PC-3 (cell line): Measurements from ENCODE around the gene SLC12A8. TPM values are rescaled to one million over a fixed set of nuclear protein-coding genes. Genes with fewer than 3 reads are reported as not detected.

Experiments
- ATAC-seq: fragments of 200-7000 bp; cut with Tn5 transposase; 2 replicates; pipeline ENCODE4 v1.9.1; 2020; ENCODE audit warnings: mild to moderate bottlenecking, moderate library complexity
- BruUV-seq: library from RNA; stranded (reverse); fragments of 400-500 nt; replicated peaks from 2 replicates; lab custom pipeline; 2021; lab: Mats Ljungman, UMichigan
- CTCF ChIA-PET: fragments of 300-600 bp; sonication (Branson Sonifier 250); formaldehyde crosslinking; loops from one replicate; lab custom pipeline; 2022; ENCODE audit warnings: antibody characterized with exemption; lab: Charles Lee
- POLR2A ChIA-PET: fragments of 300-600 bp; sonication (Branson Sonifier 250); formaldehyde crosslinking; loops from one replicate; lab custom pipeline; 2022; ENCODE audit warnings: antibody characterized with exemption; ENCODE audit not compliant: unreplicated experiment; lab: Charles Lee
- DNase-seq: peaks from one replicate; pipeline ENCODE4 v3.0.0-alpha.2; 2015
- H2AFZ ChIP-seq: fragments of 300-600 bp; sonication (generic); 2 replicates; pipeline ENCODE4 v1.6.0; 2016; ENCODE audit warnings: antibody characterized with exemption, low read length
- H3F3A ChIP-seq: fragments of 300-600 bp; sonication (generic); one replicate; pipeline ENCODE4 v1.6.0; 2017; ENCODE audit warnings: antibody characterized with exemption, low read length, control low read depth, mild to moderate bottlenecking; ENCODE audit not compliant: unreplicated experiment
- H3K27ac ChIP-seq: fragments of 300-600 bp; sonication (generic); 2 replicates; pipeline ENCODE4 v1.5.1; 2016; ENCODE audit warnings: mild to moderate bottlenecking, low read length
- H3K27me3 ChIP-seq: fragments of 300-600 bp; sonication (generic); 2 replicates; pipeline ENCODE4 v1.6.1; 2016; ENCODE audit warnings: low read length, mixed read lengths
- H3K36me3 ChIP-seq: fragments of 300-600 bp; sonication (generic); 2 replicates; pipeline ENCODE4 v1.6.1; 2016; ENCODE audit warnings: low read depth, mixed run types, low read length, mixed read lengths
- H3K4me1 ChIP-seq: fragments of 300-600 bp; sonication (generic); 2 replicates; pipeline ENCODE4 v1.5.1; 2016; ENCODE audit warnings: low read length; ENCODE audit not compliant: insufficient read depth
- H3K4me2 ChIP-seq: fragments of 300-600 bp; sonication (generic); 2 replicates; pipeline ENCODE4 v1.6.0; 2016; ENCODE audit warnings: low read length
- H3K4me3 ChIP-seq: fragments of 300-600 bp; sonication (generic); 2 replicates; pipeline ENCODE4 v1.5.1; 2016; ENCODE audit warnings: mild to moderate bottlenecking, low read length, mixed read lengths
- H3K79me2 ChIP-seq: fragments of 300-600 bp; sonication (generic); 2 replicates; pipeline ENCODE4 v1.6.1; 2017; ENCODE audit warnings: low read length, mixed read lengths
- H3K9ac ChIP-seq: fragments of 300-600 bp; sonication (generic); 2 replicates; pipeline ENCODE4 v1.6.0; 2016; ENCODE audit warnings: mild to moderate bottlenecking, low read length
- H3K9me2 ChIP-seq: fragments of 300-600 bp; sonication (generic); replicated peaks from 2 replicates; pipeline ENCODE4 v1.6.1; 2016; ENCODE audit warnings: mixed run types, low read length, mixed read lengths
- H3K9me3 ChIP-seq: fragments of 300-600 bp; sonication (generic); 2 replicates; pipeline ENCODE4 v1.6.1; 2016; ENCODE audit warnings: low read length, mixed read lengths
- H4K20me1 ChIP-seq: fragments of 300-600 bp; sonication (generic); 2 replicates; pipeline ENCODE4 v1.6.1; 2016; ENCODE audit warnings: low read length, mixed read lengths
- CTCF ChIP-seq: fragments of 300-600 bp; sonication (generic); conservative IDR thresholded peaks from 2 replicates; pipeline ENCODE4 v1.5.1; 2017; ENCODE audit warnings: antibody characterized with exemption, low read depth, mild to moderate bottlenecking, low read length
- EZH2 ChIP-seq: fragments of 300-600 bp; sonication (generic); IDR thresholded peaks from one replicate; pipeline ENCODE4 v1.6.1; 2017; ENCODE audit warnings: antibody characterized with exemption, mild to moderate bottlenecking, low read length; ENCODE audit not compliant: unreplicated experiment
- EZH2phosphoT487 ChIP-seq: fragments of 300-600 bp; sonication (generic); IDR thresholded peaks from 2 replicates; pipeline ENCODE4 v1.6.1; 2018; ENCODE audit warnings: mild to moderate bottlenecking, antibody characterized with exemption, low read length, borderline replicate concordance
- intact Hi-C: fragments of 100-400 bp; cut with micrococcal nuclease; formaldehyde crosslinking; loops from 2 replicates; pipeline ENCODE4 v1.9.0; 2023
- total RNA-seq: library from RNA; depleted of rRNA; stranded (reverse); fragments of >200 nt; gene quantifications from 2 replicates; pipeline ENCODE4 v1.2.3, GENCODE V29; 2014

SLC12A8 gene
- total RNA-seq, 1 experiment from 2014 or later, result 11.0 TPM

- no peak overlapping the region for H3K4me2 ChIP-seq
- TF ChIP-seq EZH2 (no peak), EZH2phosphoT487 (no peak), CTCF (no peak)
- H3K9ac ChIP-seq, result no peak overlapping the region
- H4K20me1 ChIP-seq, result no peaks in the 10 kb centered on the region
- H3K9me3 ChIP-seq, result no peaks in the 10 kb centered on the region
- ChIA-PET CTCF (no interaction called here), POLR2A (no interaction called here)
- no peak overlapping the region for H3K4me3 ChIP-seq
- no peak for DNase-seq
- H3K9me2 ChIP-seq, result no peaks in the 10 kb centered on the region
- no TSS peak for BruUV-seq
- H2AFZ ChIP-seq, result no peak overlapping the region
- no peaks in the 10 kb centered on the region for H3K27me3 ChIP-seq
- no peaks in the 10 kb centered on the region for H3K79me2 ChIP-seq
- ATAC-seq, result no peak
- intact Hi-C loops, result no loop called here
- no peaks in the 10 kb centered on the region for H3F3A ChIP-seq
- no peaks in the 10 kb centered on the region for H3K4me1 ChIP-seq
- H3K27ac ChIP-seq, result no peak overlapping the region
- no peaks in the 10 kb centered on the region for H3K36me3 ChIP-seq
Observed at GRCh38 chr3:125045194-125045593, 167.4 kb downstream of the SLC12A8 start.

DNA sequence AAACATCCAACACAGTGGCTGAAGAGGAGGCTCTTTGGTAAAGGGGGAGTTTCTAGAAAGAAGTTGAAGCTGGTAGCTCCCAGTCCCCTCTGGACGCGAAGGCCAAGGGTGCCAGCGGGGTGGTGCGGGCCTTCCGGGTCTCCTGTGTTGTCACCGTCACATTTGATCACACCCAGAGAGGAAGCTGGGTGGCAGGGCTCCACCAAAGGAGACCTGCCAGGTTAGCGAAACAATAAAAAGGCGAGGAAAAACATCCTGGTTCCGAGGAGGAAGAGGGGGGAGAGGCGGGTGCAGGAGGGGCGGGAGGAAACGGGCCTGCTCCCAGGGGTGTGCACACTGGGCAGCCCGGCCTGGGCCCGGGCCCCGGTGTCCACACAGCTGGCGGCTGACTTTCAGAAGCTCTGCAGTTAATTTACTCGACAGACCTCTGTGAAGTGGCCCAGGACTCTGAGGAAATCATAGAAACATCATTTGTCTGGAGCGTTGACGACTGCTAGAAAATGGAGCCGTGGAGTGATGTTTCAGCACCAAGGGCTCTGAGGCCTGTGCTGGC, 168.9 kb downstream of the SLC12A8 start:
- no peak overlapping the region for H3K4me2 ChIP-seq
- POLR2A ChIA-PET, result no interaction called here
- CTCF ChIA-PET, result no interaction called here
- H3K9ac ChIP-seq, result no peak overlapping the region
- no peak for DNase-seq
- H3K27ac ChIP-seq, result no peak overlapping the region
- no TSS peak for BruUV-seq
- no peak for ATAC-seq
- H3K9me3 ChIP-seq, result no peaks in the 10 kb centered on the region
- no peaks in the 10 kb centered on the region for H3F3A ChIP-seq
- H3K4me3 ChIP-seq, result no peak overlapping the region
- H3K36me3 ChIP-seq, result no peaks in the 10 kb centered on the region
- no peaks in the 10 kb centered on the region for H3K79me2 ChIP-seq
- TF ChIP-seq CTCF, result no peak
- no peak for TF ChIP-seq EZH2
- TF ChIP-seq EZH2phosphoT487, result no peak
- H4K20me1 ChIP-seq, result no peaks in the 10 kb centered on the region
- no peak overlapping the region for H2AFZ ChIP-seq
- no peaks in the 10 kb centered on the region for H3K4me1 ChIP-seq
- H3K27me3 ChIP-seq, result no peaks in the 10 kb centered on the region
- intact Hi-C loops, result no loop called here
- no peaks in the 10 kb centered on the region for H3K9me2 ChIP-seq

DNA sequence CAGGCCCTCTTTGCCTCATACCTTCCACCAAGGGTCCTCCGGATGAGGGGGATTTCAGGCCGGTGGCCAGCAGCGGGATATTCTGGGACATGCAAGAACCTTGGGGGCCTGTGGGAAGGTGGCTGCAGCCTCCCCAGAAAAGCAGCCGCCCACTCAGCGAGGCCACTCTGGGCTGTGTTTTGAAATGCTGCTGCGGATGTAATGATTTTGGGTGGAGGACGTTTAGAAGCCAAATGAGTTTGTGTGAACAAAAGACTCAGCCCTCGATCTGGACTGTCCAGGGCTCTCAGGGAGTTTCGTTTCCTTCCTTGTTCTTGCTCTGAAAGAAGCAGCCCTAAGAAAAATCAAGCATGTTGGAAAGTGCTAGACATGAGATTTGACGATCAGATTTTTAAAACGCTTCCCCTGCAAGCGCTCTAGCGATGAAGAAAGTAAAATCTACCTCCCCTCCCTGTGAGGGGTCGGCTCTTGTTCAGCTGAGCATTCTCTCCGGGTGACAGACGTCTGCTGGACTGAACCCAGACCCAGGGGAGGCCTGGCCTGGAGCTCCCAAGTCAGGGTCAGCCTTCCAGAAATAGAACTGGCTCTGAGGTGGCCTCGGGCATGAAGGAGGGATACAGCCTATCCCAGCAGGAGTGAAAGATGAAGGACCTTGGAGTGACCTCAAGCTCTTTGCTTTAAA, 169.7 kb downstream of the SLC12A8 start:
- DNase-seq (no peak), ATAC-seq (no peak)
- Histone ChIP-seq H3K4me3 (no peak overlapping the region), H3K9me3 (no peaks in the 10 kb centered on the region), H3K9me2 (no peaks in the 10 kb centered on the region), H3F3A (no peaks in the 10 kb centered on the region), H2AFZ (no peak overlapping the region), H3K27me3 (no peaks in the 10 kb centered on the region), H3K4me1 (no peaks in the 10 kb centered on the region), H3K27ac (no peak overlapping the region), H3K79me2 (no peaks in the 10 kb centered on the region), H4K20me1 (no peaks in the 10 kb centered on the region), H3K36me3 (no peaks in the 10 kb centered on the region), H3K4me2 (no peak overlapping the region), H3K9ac (no peak overlapping the region)
- TF ChIP-seq CTCF (no peak), EZH2phosphoT487 (no peak), EZH2 (no peak)
- POLR2A ChIA-PET, result no interaction called here
- BruUV-seq, result no TSS peak
- CTCF ChIA-PET, result no interaction called here
- intact Hi-C loops, result no loop called here
